ENCODE data around the gene KCNC1.

GRCh38 chr11:17796154-17796553, 61.6 kb downstream of the KCNC1 start:
- TF ChIP-seq ZNF70 (CRISPR knock-in tag; IDR thresholded peaks at IDR 0.05) (no peak), ZFP3 (CRISPR knock-in tag; IDR thresholded peaks at IDR 0.05) (no peak), CSDC2 (CRISPR knock-in tag; IDR thresholded peaks at IDR 0.05) (no peak), PPARA (CRISPR knock-in tag; IDR thresholded peaks at IDR 0.05; ENCODE audit: borderline replicate concordance) (no peak)
